OCI-LY1 (cell line): ENCODE data around the gene ACTR5.

Experiments
- EZH2 ChIP-seq: fragments of 200-600 bp; sonication (generic), shearing (Covaris generic); IDR thresholded peaks from 2 replicates; pipeline ENCODE4 v1.8.0; 2017; ENCODE audit warnings: borderline replicate concordance, mixed run types, mild to moderate bottlenecking, antibody characterized with exemption, low read length, moderate library complexity, mixed read lengths
- TF ChIP-seq, protein P1 (sequence below): fragments of 200-600 bp; sonication (generic), shearing (Covaris generic); IDR thresholded peaks from 2 replicates; pipeline ENCODE4 v1.5.1; 2017; ENCODE audit warnings: mild to moderate bottlenecking, antibody characterized with exemption, low read length, moderate library complexity, mixed read lengths

DNA sequence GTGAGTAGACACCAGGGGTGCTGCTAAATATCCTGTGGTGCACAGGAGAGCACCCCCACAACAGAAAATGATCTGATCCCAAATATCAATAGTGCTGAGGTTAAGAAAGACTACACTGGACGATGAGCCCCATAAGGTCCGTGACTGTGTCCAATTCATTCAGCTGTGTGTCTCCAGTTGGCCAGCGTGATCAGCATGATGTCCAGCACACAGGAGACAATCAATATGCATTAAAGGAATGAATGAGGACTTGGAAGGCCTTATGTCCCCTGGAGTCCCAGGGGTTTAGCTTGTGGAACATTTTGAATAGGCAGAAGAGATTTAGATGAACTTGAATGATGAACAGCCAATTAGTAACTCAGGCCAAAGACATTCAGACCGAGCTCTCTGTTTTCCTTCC is 63.5 kb downstream of the ACTR5 start:
- TF ChIP-seq, protein P1, sequence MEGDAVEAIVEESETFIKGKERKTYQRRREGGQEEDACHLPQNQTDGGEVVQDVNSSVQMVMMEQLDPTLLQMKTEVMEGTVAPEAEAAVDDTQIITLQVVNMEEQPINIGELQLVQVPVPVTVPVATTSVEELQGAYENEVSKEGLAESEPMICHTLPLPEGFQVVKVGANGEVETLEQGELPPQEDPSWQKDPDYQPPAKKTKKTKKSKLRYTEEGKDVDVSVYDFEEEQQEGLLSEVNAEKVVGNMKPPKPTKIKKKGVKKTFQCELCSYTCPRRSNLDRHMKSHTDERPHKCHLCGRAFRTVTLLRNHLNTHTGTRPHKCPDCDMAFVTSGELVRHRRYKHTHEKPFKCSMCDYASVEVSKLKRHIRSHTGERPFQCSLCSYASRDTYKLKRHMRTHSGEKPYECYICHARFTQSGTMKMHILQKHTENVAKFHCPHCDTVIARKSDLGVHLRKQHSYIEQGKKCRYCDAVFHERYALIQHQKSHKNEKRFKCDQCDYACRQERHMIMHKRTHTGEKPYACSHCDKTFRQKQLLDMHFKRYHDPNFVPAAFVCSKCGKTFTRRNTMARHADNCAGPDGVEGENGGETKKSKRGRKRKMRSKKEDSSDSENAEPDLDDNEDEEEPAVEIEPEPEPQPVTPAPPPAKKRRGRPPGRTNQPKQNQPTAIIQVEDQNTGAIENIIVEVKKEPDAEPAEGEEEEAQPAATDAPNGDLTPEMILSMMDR: no peak
- no peak for TF ChIP-seq EZH2
